OCI-LY3 (cell line): ENCODE results near the gene PIP4K2B.
"Not testable (repeated sequence)": the region's sequence is repeated elsewhere in the genome, so short reads cannot be mapped to it uniquely, and the experiment has no call there.

Source experiments
- H2AFZ ChIP-seq: fragments of 200-600, 300-600 bp; shearing (Covaris generic); 2 replicates; pipeline ENCODE4 v1.6.0; 2014; ENCODE audit warnings: antibody characterized with exemption, low read depth, low read length
- H3K27ac ChIP-seq: fragments of 200-600, 300-600 bp; sonication (generic); 2 replicates; pipeline ENCODE4 v1.5.1; 2014; ENCODE audit warnings: mild to moderate bottlenecking, low read length, moderate library complexity, mixed read lengths
- H3K27me3 ChIP-seq: fragments of 200-600, 300-600 bp; sonication (generic); 2 replicates; pipeline ENCODE4 v1.6.1; 2014; ENCODE audit warnings: low read depth, low read length, mixed read lengths
- H3K36me3 ChIP-seq: fragments of 200-600, 300-600 bp; sonication (generic); replicated peaks from 2 replicates; pipeline ENCODE3; 2014; ENCODE audit warnings: low read depth, low read length, mixed read lengths
- H3K4me1 ChIP-seq: fragments of 300-600, 200-600 bp; sonication (generic); 2 replicates; pipeline ENCODE4 v1.6.1; 2014; ENCODE audit warnings: low read length, mixed read lengths
- H3K4me2 ChIP-seq: fragments of 200-600, 300-600 bp; sonication (generic); 2 replicates; pipeline ENCODE4 v1.6.1; 2014; ENCODE audit warnings: low read length, mixed read lengths
- H3K4me3 ChIP-seq: fragments of 300-600, 200-600 bp; sonication (generic); 2 replicates; pipeline ENCODE4 v1.5.1; 2014; ENCODE audit warnings: antibody characterized with exemption, mild to moderate bottlenecking, low read length, moderate library complexity
- H3K79me2 ChIP-seq: fragments of 300-600, 200-600 bp; shearing (Covaris generic); 2 replicates; pipeline ENCODE4 v1.6.1; 2014; ENCODE audit warnings: mild to moderate bottlenecking, low read length, mixed read lengths
- H3K9ac ChIP-seq: fragments of 300-600, 200-600 bp; shearing (Covaris generic); 2 replicates; pipeline ENCODE4 v1.6.0; 2014; ENCODE audit warnings: mild to moderate bottlenecking, low read length, moderate library complexity
- H3K9me3 ChIP-seq: fragments of 200-600, 300-600 bp; shearing (Covaris generic); 2 replicates; pipeline ENCODE4 v1.6.1; 2014; ENCODE audit warnings: low read length, mixed read lengths; ENCODE audit not compliant: insufficient read depth
- H4K20me1 ChIP-seq: fragments of 200-600, 300-600 bp; sonication (generic); 2 replicates; pipeline ENCODE4 v1.6.1; 2016; ENCODE audit warnings: low read length, mixed read lengths; ENCODE audit not compliant: insufficient read depth
- CTCF ChIP-seq: fragments of 200-600, 300-600 bp; sonication (generic); IDR thresholded peaks from 2 replicates; pipeline ENCODE4 v1.5.1; 2014; ENCODE audit warnings: antibody characterized with exemption, low read length, low read depth
- EZH2phosphoT487 ChIP-seq: fragments of 200-600 bp; shearing (Covaris generic); IDR thresholded peaks from 2 replicates; pipeline ENCODE4 v1.6.1; 2018; ENCODE audit warnings: antibody characterized with exemption, mixed run types, low read depth

Gene PIP4K2B

GRCh38 chr17:38729368-38729885 lies 69.9 kb downstream of the PIP4K2B start:
- TF ChIP-seq EZH2phosphoT487 (no peak), CTCF (no peak)
- H2AFZ ChIP-seq, result peak overlapping the region; percentile 53; the same call in 1 of the 2 replicates
- H4K20me1 ChIP-seq, result no peaks in the 10 kb centered on the region
- no peaks in the 10 kb centered on the region for H3K27me3 ChIP-seq
- H3K9me3 ChIP-seq, result no peaks in the 10 kb centered on the region
- peaks cover 11% of the 10 kb centered on the region; the same call in 1 of the 2 replicates for H3K79me2 ChIP-seq
- peak overlapping the region; percentile 85 for H3K4me3 ChIP-seq
- H3K9ac ChIP-seq, result peak overlapping the region; percentile 73
- H3K4me1 ChIP-seq, result peaks cover 24% of the 10 kb centered on the region
- H3K27ac ChIP-seq, result 0 out of 2 replicates have a peak overlapping the region, but pooled peaks have one; percentile 32
- peaks cover under 1% of the 10 kb centered on the region for H3K36me3 ChIP-seq
- H3K4me2 ChIP-seq, result peak overlapping the region; percentile 95

DNA sequence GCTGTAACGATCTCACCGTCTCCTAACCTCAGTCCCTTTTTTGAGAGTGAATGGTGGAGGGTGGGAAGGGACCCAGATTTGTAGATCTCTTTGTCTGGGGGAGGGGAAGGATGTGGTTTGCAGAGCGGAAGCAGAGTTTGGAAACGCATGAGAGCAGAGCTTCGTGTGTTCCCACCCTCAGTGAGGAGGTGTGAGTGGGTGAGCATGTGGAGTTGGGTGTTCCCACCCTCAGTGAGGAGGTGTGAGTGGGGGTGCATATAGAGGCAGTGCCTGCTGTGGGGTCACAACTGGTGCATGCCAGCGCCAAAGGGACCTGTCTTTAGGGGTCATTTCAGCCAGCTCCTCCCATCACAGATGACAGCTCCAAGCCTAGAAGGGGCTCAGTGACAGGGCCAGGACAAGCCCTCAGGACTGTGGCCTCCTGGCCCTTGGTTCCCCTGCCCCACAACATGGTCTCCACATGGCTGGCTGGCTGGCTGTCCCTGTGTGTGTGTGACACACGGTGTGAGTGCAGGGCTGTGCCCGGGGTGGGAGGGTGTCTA lies 71.0 kb downstream of the PIP4K2B start:
- no peak overlapping the region for H3K4me2 ChIP-seq
- H2AFZ ChIP-seq, result no peak overlapping the region
- peaks cover 3% of the 10 kb centered on the region for H3K36me3 ChIP-seq
- H3K27me3 ChIP-seq, result no peaks in the 10 kb centered on the region
- peaks cover 20% of the 10 kb centered on the region for H3K4me1 ChIP-seq
- no peak overlapping the region for H3K27ac ChIP-seq
- H3K4me3 ChIP-seq, result no peak overlapping the region
- H3K9ac ChIP-seq, result no peak overlapping the region
- no peaks in the 10 kb centered on the region for H3K9me3 ChIP-seq
- H4K20me1 ChIP-seq, result no peaks in the 10 kb centered on the region
- TF ChIP-seq CTCF (no peak), EZH2phosphoT487 (no peak)
- peaks cover 11% of the 10 kb centered on the region; the same call in 1 of the 2 replicates for H3K79me2 ChIP-seq

- no peak overlapping the region for H3K27ac ChIP-seq
- no peak overlapping the region for H3K4me2 ChIP-seq
- no peak overlapping the region for H2AFZ ChIP-seq
- no peaks in the 10 kb centered on the region for H3K9me3 ChIP-seq
- H3K9ac ChIP-seq, result no peak overlapping the region
- H3K79me2 ChIP-seq, result peaks cover 11% of the 10 kb centered on the region; the same call in 1 of the 2 replicates
- H3K27me3 ChIP-seq, result no peaks in the 10 kb centered on the region
- peaks cover 20% of the 10 kb centered on the region for H3K4me1 ChIP-seq
- no peaks in the 10 kb centered on the region for H4K20me1 ChIP-seq
- no peak for TF ChIP-seq CTCF
- TF ChIP-seq EZH2phosphoT487, result no peak
- H3K4me3 ChIP-seq, result no peak overlapping the region
- H3K36me3 ChIP-seq, result peaks cover 7% of the 10 kb centered on the region
Observed at GRCh38 chr17:38727736-38728135, 71.6 kb downstream of the PIP4K2B start.

- H3K27ac ChIP-seq, H3K79me2 ChIP-seq: not testable (repeated sequence)
- peaks cover 17% of the 10 kb centered on the region for H3K4me1 ChIP-seq
Observed at GRCh38 chr17:38726145-38726544, 73.2 kb downstream of the PIP4K2B start.

More at GRCh38 chr17:38726145-38726544, 73.2 kb downstream of the PIP4K2B start:
- not testable (repeated sequence) for H3K9ac ChIP-seq, H4K20me1 ChIP-seq, H2AFZ ChIP-seq, H3K9me3 ChIP-seq, H3K4me3 ChIP-seq, H3K27me3 ChIP-seq, H3K4me2 ChIP-seq
- peaks cover 20% of the 10 kb centered on the region for H3K36me3 ChIP-seq
